HG02642 (cell line): ENCODE results near the gene TNKS2.
"Not testable (repeated sequence)": the region's sequence is repeated elsewhere in the genome, so short reads cannot be mapped to it uniquely, and the experiment has no call there.

Experiments used
- ATAC-seq: cut with Tn5 transposase; IDR thresholded peaks from one replicate; pipeline ENCODE4 v1.9.1; 2021; ENCODE audit warnings: mild to moderate bottlenecking; ENCODE audit not compliant: unreplicated experiment, poor library complexity

Gene TNKS2

GRCh38 chr10:91788527-91788926 is 9.7 kb upstream of the TNKS2 start:
- no peak for ATAC-seq

- ATAC-seq, result peak; percentile 44
These were observed 1.7 kb upstream of the TNKS2 start for GRCh38 chr10:91796331-91797047.

GRCh38 chr10:91797048-91797690 is 1.1 kb upstream of the TNKS2 start:
- ATAC-seq, result no peak

- ATAC-seq, result peak; percentile 50
These were observed 704 bp downstream of the TNKS2 start for GRCh38 chr10:91798649-91799611.

GRCh38 chr10:91799612-91799975 is 1.4 kb downstream of the TNKS2 start:
- no peak for ATAC-seq

- no peak for ATAC-seq
These were observed 2.0 kb downstream of the TNKS2 start for GRCh38 chr10:91800182-91800581.

GRCh38 chr10:91800756-91801155 is 2.5 kb downstream of the TNKS2 start:
- ATAC-seq, result no peak

GRCh38 chr10:91803386-91804125 is 5.3 kb downstream of the TNKS2 start:
- ATAC-seq, result no peak

GRCh38 chr10:91804126-91804510 is 5.9 kb downstream of the TNKS2 start:
- ATAC-seq, result no peak

GRCh38 chr10:91805110-91805838 is 7.0 kb downstream of the TNKS2 start:
- no peak for ATAC-seq

GRCh38 chr10:91807264-91807663 is 9.0 kb downstream of the TNKS2 start:
- ATAC-seq, result not testable (repeated sequence)

- ATAC-seq, result no peak
These were observed 15.0 kb downstream of the TNKS2 start for GRCh38 chr10:91813251-91813650.

- no peak for ATAC-seq
These were observed 18.8 kb downstream of the TNKS2 start for GRCh38 chr10:91816981-91817380.

- no peak for ATAC-seq
These were observed 21.9 kb downstream of the TNKS2 start for GRCh38 chr10:91820144-91820543.

- ATAC-seq, result no peak
These were observed 25.9 kb downstream of the TNKS2 start for GRCh38 chr10:91824076-91824475.

GRCh38 chr10:91829268-91829667 is 31.0 kb downstream of the TNKS2 start:
- ATAC-seq, result no peak

GRCh38 chr10:91838199-91838598 is 40.0 kb downstream of the TNKS2 start:
- no peak for ATAC-seq

- no peak for ATAC-seq
These were observed 44.9 kb downstream of the TNKS2 start for GRCh38 chr10:91843083-91843482.

- ATAC-seq, result no peak
These were observed 58.4 kb downstream of the TNKS2 start for GRCh38 chr10:91856637-91857036.

- no peak for ATAC-seq
These were observed 62.7 kb downstream of the TNKS2 start for GRCh38 chr10:91860885-91861284.
